HFFc6 (cell line): ENCODE measurements around the gene EXOC6. TPM values are rescaled to one million over a fixed set of nuclear protein-coding genes. Genes with fewer than 3 reads are reported as not detected.
A peak's percentile ranks its signal among the peaks of the same experiment; 100 is the strongest.

ENCODE experiments used
- DNase-seq: peaks from one replicate; pipeline ENCODE4 v3.0.0-alpha.2; 2018
- H3K27ac Mint-ChIP-seq: 2 replicates; pipeline ENCODE4 v1.8.0; 2020; ENCODE audit warnings: mild to moderate bottlenecking, mixed read lengths
- H3K27me3 Mint-ChIP-seq: 2 replicates; pipeline ENCODE4 v1.8.0; 2021; ENCODE audit warnings: mild to moderate bottlenecking, moderate library complexity, mixed read lengths; ENCODE audit not compliant: insufficient read depth
- H3K36me3 Mint-ChIP-seq: 2 replicates; pipeline ENCODE4 v1.8.0; 2021; ENCODE audit warnings: low read depth, mixed read lengths
- H3K4me1 Mint-ChIP-seq: 2 replicates; pipeline ENCODE4 v1.8.0; 2020; ENCODE audit warnings: low read depth, mixed read lengths
- H3K4me3 Mint-ChIP-seq: 2 replicates; pipeline ENCODE4 v1.8.0; 2020; ENCODE audit warnings: mild to moderate bottlenecking, moderate library complexity, mixed read lengths
- H3K9me3 Mint-ChIP-seq: 2 replicates; pipeline ENCODE4 v1.8.0; 2020; ENCODE audit warnings: mild to moderate bottlenecking, mixed read lengths
- CTCF ChIP-seq: fragments of 200-600 bp; sonication (generic); IDR thresholded peaks from 2 replicates; pipeline ENCODE4 v1.5.0; 2021; ENCODE audit warnings: antibody characterized with exemption, mild to moderate bottlenecking
- total RNA-seq, 6 experiments: library from RNA; stranded (reverse); fragmentation: NEBNext Ultra II Directional; extraction: Animal tissue kit (Norgen Biotek cat#: 25700); gene quantifications; 2 replicates in 1 of 6; 3 replicates in 5 of 6; pipeline ENCODE4 v1.2.3, GENCODE V29; 2021

EXOC6 gene
- total RNA-seq, 6 experiments from 2014 or later = 5.7 to 8.6 (median 6.3) TPM

GRCh38 chr10:92965314-92965713 lies 117.0 kb downstream of the EXOC6 start:
- peak overlapping the region; percentile 64; the same call in 1 of the 2 replicates for H3K27ac Mint-ChIP-seq
- H3K4me1 Mint-ChIP-seq = peaks cover 44% of the 10 kb centered on the region
- peak; percentile 43 for DNase-seq

GRCh38 chr10:92967641-92968040 lies 119.3 kb downstream of the EXOC6 start:
- no peak for TF ChIP-seq CTCF
- H3K9me3 Mint-ChIP-seq = no peaks in the 10 kb centered on the region
- no peaks in the 10 kb centered on the region for H3K27me3 Mint-ChIP-seq
- no peak overlapping the region for H3K27ac Mint-ChIP-seq
- DNase-seq = no peak
- no peak overlapping the region for H3K4me3 Mint-ChIP-seq
- H3K36me3 Mint-ChIP-seq = no peaks in the 10 kb centered on the region
- peaks cover 66% of the 10 kb centered on the region for H3K4me1 Mint-ChIP-seq

More at GRCh38 chr10:92965314-92965713, 117.0 kb downstream of the EXOC6 start:
- TF ChIP-seq CTCF = peak; percentile 96
- H3K36me3 Mint-ChIP-seq = no peaks in the 10 kb centered on the region
- no peaks in the 10 kb centered on the region for H3K27me3 Mint-ChIP-seq
- H3K4me3 Mint-ChIP-seq = peak overlapping the region; percentile 36; the same call in 1 of the 2 replicates
- H3K9me3 Mint-ChIP-seq = no peaks in the 10 kb centered on the region

- H3K36me3 Mint-ChIP-seq = no peaks in the 10 kb centered on the region
- H3K9me3 Mint-ChIP-seq = no peaks in the 10 kb centered on the region
- peak; percentile 67 for DNase-seq
- H3K4me3 Mint-ChIP-seq = no peak overlapping the region
- peaks cover 77% of the 10 kb centered on the region for H3K4me1 Mint-ChIP-seq
- no peak for TF ChIP-seq CTCF
- H3K27me3 Mint-ChIP-seq = no peaks in the 10 kb centered on the region
- H3K27ac Mint-ChIP-seq = peak overlapping the region; percentile 71
These were observed 120.8 kb downstream of the EXOC6 start for GRCh38 chr10:92969151-92969550.

GRCh38 chr10:92970301-92971070 lies 122.2 kb downstream of the EXOC6 start:
- H3K4me1 Mint-ChIP-seq = peaks cover 64% of the 10 kb centered on the region
- no peaks in the 10 kb centered on the region for H3K27me3 Mint-ChIP-seq
- TF ChIP-seq CTCF = no peak
- H3K9me3 Mint-ChIP-seq = no peaks in the 10 kb centered on the region
- H3K27ac Mint-ChIP-seq = peak overlapping the region; percentile 64
- peak; percentile 31 for DNase-seq
- no peaks in the 10 kb centered on the region for H3K36me3 Mint-ChIP-seq
- H3K4me3 Mint-ChIP-seq = peak overlapping the region; percentile 24; the same call in 1 of the 2 replicates

GRCh38 chr10:92972066-92972870 lies 123.9 kb downstream of the EXOC6 start:
- peak overlapping the region; percentile 75 for H3K4me3 Mint-ChIP-seq
- peaks cover 59% of the 10 kb centered on the region for H3K4me1 Mint-ChIP-seq
- H3K9me3 Mint-ChIP-seq = no peaks in the 10 kb centered on the region
- no peaks in the 10 kb centered on the region for H3K36me3 Mint-ChIP-seq
- peak overlapping the region; percentile 82 for H3K27ac Mint-ChIP-seq
- no peaks in the 10 kb centered on the region for H3K27me3 Mint-ChIP-seq
- TF ChIP-seq CTCF = no peak
- peak; percentile 85 for DNase-seq
